ENCODE measurements around the gene TTC29.

DNA sequence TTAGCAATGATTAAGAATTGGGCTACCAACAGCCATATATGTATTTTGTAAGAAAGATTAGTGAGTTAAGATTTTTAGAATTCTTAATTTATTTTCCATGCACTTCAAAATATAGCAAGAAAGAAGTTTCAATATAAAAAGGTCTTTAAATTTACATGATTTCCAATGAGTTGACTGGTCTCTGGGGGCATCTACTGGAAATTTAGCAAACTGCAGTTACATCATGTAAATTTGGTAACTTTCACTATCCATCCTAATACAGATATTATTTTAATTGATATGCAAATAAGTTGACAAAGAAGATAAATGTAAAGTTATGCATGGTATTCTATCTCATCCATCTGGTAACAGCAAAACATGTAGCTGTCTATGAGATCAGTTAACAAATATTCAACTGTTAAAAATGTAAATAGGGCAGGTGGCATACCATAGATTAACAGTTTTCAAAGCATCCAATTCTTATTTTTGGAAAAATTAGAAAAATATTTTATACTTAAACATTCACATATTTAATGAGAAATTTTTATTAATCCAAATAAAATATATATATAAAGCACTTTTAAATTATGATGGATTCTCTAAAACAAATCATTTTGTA lies 29.1 kb downstream of the TTC29 start:
- TF ChIP-seq, protein P1, sequence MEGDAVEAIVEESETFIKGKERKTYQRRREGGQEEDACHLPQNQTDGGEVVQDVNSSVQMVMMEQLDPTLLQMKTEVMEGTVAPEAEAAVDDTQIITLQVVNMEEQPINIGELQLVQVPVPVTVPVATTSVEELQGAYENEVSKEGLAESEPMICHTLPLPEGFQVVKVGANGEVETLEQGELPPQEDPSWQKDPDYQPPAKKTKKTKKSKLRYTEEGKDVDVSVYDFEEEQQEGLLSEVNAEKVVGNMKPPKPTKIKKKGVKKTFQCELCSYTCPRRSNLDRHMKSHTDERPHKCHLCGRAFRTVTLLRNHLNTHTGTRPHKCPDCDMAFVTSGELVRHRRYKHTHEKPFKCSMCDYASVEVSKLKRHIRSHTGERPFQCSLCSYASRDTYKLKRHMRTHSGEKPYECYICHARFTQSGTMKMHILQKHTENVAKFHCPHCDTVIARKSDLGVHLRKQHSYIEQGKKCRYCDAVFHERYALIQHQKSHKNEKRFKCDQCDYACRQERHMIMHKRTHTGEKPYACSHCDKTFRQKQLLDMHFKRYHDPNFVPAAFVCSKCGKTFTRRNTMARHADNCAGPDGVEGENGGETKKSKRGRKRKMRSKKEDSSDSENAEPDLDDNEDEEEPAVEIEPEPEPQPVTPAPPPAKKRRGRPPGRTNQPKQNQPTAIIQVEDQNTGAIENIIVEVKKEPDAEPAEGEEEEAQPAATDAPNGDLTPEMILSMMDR (conservative IDR thresholded peaks at IDR 0.05; ENCODE audit: low read length), result peak; percentile 89
- TF ChIP-seq EZH2phosphoT487 (IDR thresholded peaks at IDR 0.05; ENCODE audit: borderline replicate concordance, low read depth, low read length), result no peak
